Measurements from ENCODE around the gene CAMK2G.

CAMK2G gene

GRCh38 chr10:73877533-73878160 lies 3.3 kb upstream of the CAMK2G start:
- no peaks in the 10 kb centered on the region for H3K9me3 ChIP-seq
- no peaks in the 10 kb centered on the region for H3K36me3 ChIP-seq
- DNase-seq: no peak
- no peak overlapping the region for H3K4me3 ChIP-seq (ENCODE audit: low read depth, low read length)
- no peaks in the 10 kb centered on the region for H3K27me3 ChIP-seq
- peaks cover 6% of the 10 kb centered on the region; the same call in 1 of the 2 replicates for H3K4me1 ChIP-seq
- no peak for TF ChIP-seq CTCF (IDR thresholded peaks at IDR 0.05; ENCODE audit: low read depth, low read length)

GRCh38 chr10:73876971-73877370 lies 2.6 kb upstream of the CAMK2G start:
- Histone ChIP-seq H3K27me3 (no peaks in the 10 kb centered on the region), H3K9me3 (no peaks in the 10 kb centered on the region), H3K4me1 (peaks cover 8% of the 10 kb centered on the region), H3K36me3 (no peaks in the 10 kb centered on the region), H3K4me3 (ENCODE audit: low read depth, low read length) (no peak overlapping the region)
- TF ChIP-seq CTCF (IDR thresholded peaks at IDR 0.05; ENCODE audit: low read depth, low read length): no peak
- no peak for DNase-seq

- Histone ChIP-seq H3K4me1 (peaks cover 12% of the 10 kb centered on the region), H3K9me3 (no peaks in the 10 kb centered on the region), H3K4me3 (ENCODE audit: low read depth, low read length) (no peak overlapping the region), H3K36me3 (no peaks in the 10 kb centered on the region), H3K27me3 (no peaks in the 10 kb centered on the region)
- DNase-seq: no peak
- no peak for TF ChIP-seq CTCF (IDR thresholded peaks at IDR 0.05; ENCODE audit: low read depth, low read length)
Measured at GRCh38 chr10:73876566-73876965, 2.2 kb upstream of the CAMK2G start.

GRCh38 chr10:73876157-73876556 lies 1.8 kb upstream of the CAMK2G start:
- no peak for TF ChIP-seq CTCF (IDR thresholded peaks at IDR 0.05; ENCODE audit: low read depth, low read length)

GRCh38 chr10:73875139-73875475 lies 752 bp upstream of the CAMK2G start:
- Histone ChIP-seq H3K4me1 (peaks cover 13% of the 10 kb centered on the region), H3K9me3 (no peaks in the 10 kb centered on the region), H3K4me3 (ENCODE audit: low read depth, low read length) (peak overlapping the region; percentile 59), H3K36me3 (peaks cover 12% of the 10 kb centered on the region), H3K27me3 (no peaks in the 10 kb centered on the region)
- no peak for DNase-seq
- TF ChIP-seq CTCF (IDR thresholded peaks at IDR 0.05; ENCODE audit: low read depth, low read length): no peak

More at GRCh38 chr10:73876157-73876556, 1.8 kb upstream of the CAMK2G start:
- Histone ChIP-seq H3K9me3 (no peaks in the 10 kb centered on the region), H3K4me1 (peaks cover 13% of the 10 kb centered on the region), H3K36me3 (0 out of 2 replicates have a peak, but pooled peaks cover 4% of the 10 kb centered on the region), H3K27me3 (no peaks in the 10 kb centered on the region), H3K4me3 (ENCODE audit: low read depth, low read length) (no peak overlapping the region)
- DNase-seq: no peak

- DNase-seq: no peak
- peak overlapping the region; percentile 56 for H3K4me3 ChIP-seq (ENCODE audit: low read depth, low read length)
- no peaks in the 10 kb centered on the region for H3K9me3 ChIP-seq
- H3K36me3 ChIP-seq: peaks cover 13% of the 10 kb centered on the region
- H3K4me1 ChIP-seq: peaks cover 13% of the 10 kb centered on the region
- no peaks in the 10 kb centered on the region for H3K27me3 ChIP-seq
- TF ChIP-seq CTCF (IDR thresholded peaks at IDR 0.05; ENCODE audit: low read depth, low read length): no peak
Measured at GRCh38 chr10:73873838-73874215, 528 bp downstream of the CAMK2G start.

Data from BE2C (cell line).